Stimulated activated CD4-positive, alpha-beta T cell treated with anti-CD3 and anti-CD28 coated beads, Interleukin-12 subunit alpha, Interleukin-12 subunit beta, amount 100 ng/mL, for 48 hours (primary cell): Measurements from ENCODE around the gene CWC15.
"Not testable (repeated sequence)": the region's sequence is repeated elsewhere in the genome, so short reads cannot be mapped to it uniquely, and the experiment has no call there.

Experiments used
- DNase-seq, 3 donors: peaks; one replicate each; pipeline ENCODE4 v3.0.0-alpha.2; 2020; ENCODE audit warnings: low read depth in 2 of 3, low spot score in 1 of 3

CWC15 gene

GRCh38 chr11:94973099-94973968 is at the start of gene CWC15, which contains the start of gene KDM4D:
CWC15 (minus strand) TSS chr11:94973556; CDS start chr11:94972185, 1,371 bp downstream.
KDM4D (plus strand) TSS chr11:94973709; CDS start chr11:94997373, 23,664 bp downstream.
- DNase-seq: peak; percentile 86 to 88 (median 86)

GRCh38 chr11:95021468-95021867 is 48.1 kb upstream of the CWC15 start:
- not testable (repeated sequence) for DNase-seq

GRCh38 chr11:95016139-95016538 is 42.8 kb upstream of the CWC15 start:
- no peak for DNase-seq

- no peak for DNase-seq
Measured at GRCh38 chr11:95014184-95014821, 40.9 kb upstream of the CWC15 start.

GRCh38 chr11:95011376-95011775 is 38.0 kb upstream of the CWC15 start:
- no peak for DNase-seq

GRCh38 chr11:95005642-95006041 is 32.3 kb upstream of the CWC15 start:
- DNase-seq: no peak

- no peak for DNase-seq
Measured at GRCh38 chr11:95003716-95004115, 30.4 kb upstream of the CWC15 start.

GRCh38 chr11:94998285-94998684 is 24.9 kb upstream of the CWC15 start:
- no peak for DNase-seq

GRCh38 chr11:94997437-94997836 is 24.1 kb upstream of the CWC15 start:
- DNase-seq: no peak

- DNase-seq: no peak
Measured at GRCh38 chr11:94993400-94993943, 20.1 kb upstream of the CWC15 start.

- DNase-seq: no peak
Measured at GRCh38 chr11:94988748-94989147, 15.4 kb upstream of the CWC15 start.

GRCh38 chr11:94987378-94987777 is 14.0 kb upstream of the CWC15 start:
- DNase-seq: no peak

- DNase-seq: no peak
Measured at GRCh38 chr11:94975599-94975998, 2.2 kb upstream of the CWC15 start.

- no peak for DNase-seq
Measured at GRCh38 chr11:94974178-94974577, 822 bp upstream of the CWC15 start.

- DNase-seq: no peak
Measured at GRCh38 chr11:94972700-94973098, 657 bp downstream of the CWC15 start.

- no peak for DNase-seq
Measured at GRCh38 chr11:94968334-94968958, 4.9 kb downstream of the CWC15 start.

GRCh38 chr11:94964934-94965333 is 8.4 kb downstream of the CWC15 start:
- no peak for DNase-seq

- DNase-seq: no peak
Measured at GRCh38 chr11:94961255-94961654, 12.1 kb downstream of the CWC15 start.

- DNase-seq: no peak
Measured at GRCh38 chr11:94960488-94960887, 12.9 kb downstream of the CWC15 start.

- no peak for DNase-seq
Measured at GRCh38 chr11:94959179-94959578, 14.2 kb downstream of the CWC15 start.

- DNase-seq: no peak
Measured at GRCh38 chr11:94958121-94958696, 15.1 kb downstream of the CWC15 start.
